GM18511 (cell line): ENCODE measurements around the gene MAT2B.
A peak's percentile ranks its signal among the peaks of the same experiment; 100 is the strongest.

Experiments
- ATAC-seq: cut with Tn5 transposase; IDR thresholded peaks from one replicate; pipeline ENCODE4 v1.9.1; 2021; ENCODE audit warnings: mild to moderate bottlenecking, moderate library complexity; ENCODE audit not compliant: unreplicated experiment

The MAT2B gene

GRCh38 chr5:163505368-163506094 lies at the start of gene MAT2B:
Gene MAT2B, plus strand, starts transcription at chr5:163505619. Its CDS starts 68 bp downstream, at chr5:163505687.
- peak; percentile 87 for ATAC-seq

DNA sequence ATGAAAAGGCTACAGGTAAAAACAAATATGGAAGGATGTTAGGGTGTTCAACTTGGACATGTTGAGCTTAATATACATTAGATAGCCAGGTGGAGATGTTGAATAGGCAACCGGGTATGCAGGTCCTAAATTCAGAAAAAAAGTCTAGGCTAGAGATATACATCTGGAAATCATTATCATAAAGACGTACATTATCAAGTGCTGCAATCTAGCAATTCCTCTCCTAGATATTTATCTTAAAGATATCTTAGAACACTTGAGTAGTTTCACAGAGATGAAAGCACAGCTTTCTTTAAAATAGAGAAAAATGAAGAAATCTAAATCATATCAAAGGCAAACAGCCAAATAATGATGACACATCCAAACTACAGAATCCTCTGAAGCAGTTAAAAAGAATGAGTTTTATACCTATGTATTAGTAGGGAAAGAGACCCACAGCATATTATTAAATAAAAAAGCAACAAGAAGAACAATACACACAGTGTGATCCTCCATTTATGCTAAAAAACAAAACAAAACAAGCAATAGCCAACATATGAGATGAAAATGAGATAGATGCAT lies 49.3 kb upstream of the MAT2B start:
- no peak for ATAC-seq

- ATAC-seq = no peak
Observed at GRCh38 chr5:163456840-163457239, 48.6 kb upstream of the MAT2B start.

DNA sequence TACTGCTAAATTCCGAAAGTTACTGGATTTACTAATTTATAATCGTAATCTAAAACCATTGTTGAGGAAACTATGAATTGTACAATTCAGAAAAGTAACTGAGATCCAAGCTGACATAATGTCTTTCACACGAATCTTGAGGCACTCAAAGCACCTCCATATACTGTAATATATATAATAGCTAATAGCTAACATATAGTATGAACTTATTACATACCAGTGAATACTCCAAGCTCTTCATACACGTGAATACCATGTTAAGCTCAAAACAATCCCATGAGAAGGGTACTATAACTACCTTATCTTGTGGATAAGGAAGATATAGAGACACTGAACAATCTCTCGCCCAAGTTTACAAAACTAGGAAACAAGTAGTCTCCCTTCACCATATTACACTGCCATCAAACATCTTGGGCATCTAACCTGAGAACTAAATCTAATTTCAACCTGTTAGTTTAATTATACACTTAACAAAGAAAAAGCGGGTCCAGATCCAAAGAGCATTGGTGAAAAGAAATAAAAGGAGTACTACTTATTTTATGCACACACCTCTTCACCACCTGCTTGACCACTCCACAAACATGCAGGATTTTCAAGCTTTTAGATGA lies 46.5 kb upstream of the MAT2B start:
- ATAC-seq = no peak

GRCh38 chr5:163459462-163459818 lies 46.0 kb upstream of the MAT2B start:
- peak; percentile 15 for ATAC-seq

DNA sequence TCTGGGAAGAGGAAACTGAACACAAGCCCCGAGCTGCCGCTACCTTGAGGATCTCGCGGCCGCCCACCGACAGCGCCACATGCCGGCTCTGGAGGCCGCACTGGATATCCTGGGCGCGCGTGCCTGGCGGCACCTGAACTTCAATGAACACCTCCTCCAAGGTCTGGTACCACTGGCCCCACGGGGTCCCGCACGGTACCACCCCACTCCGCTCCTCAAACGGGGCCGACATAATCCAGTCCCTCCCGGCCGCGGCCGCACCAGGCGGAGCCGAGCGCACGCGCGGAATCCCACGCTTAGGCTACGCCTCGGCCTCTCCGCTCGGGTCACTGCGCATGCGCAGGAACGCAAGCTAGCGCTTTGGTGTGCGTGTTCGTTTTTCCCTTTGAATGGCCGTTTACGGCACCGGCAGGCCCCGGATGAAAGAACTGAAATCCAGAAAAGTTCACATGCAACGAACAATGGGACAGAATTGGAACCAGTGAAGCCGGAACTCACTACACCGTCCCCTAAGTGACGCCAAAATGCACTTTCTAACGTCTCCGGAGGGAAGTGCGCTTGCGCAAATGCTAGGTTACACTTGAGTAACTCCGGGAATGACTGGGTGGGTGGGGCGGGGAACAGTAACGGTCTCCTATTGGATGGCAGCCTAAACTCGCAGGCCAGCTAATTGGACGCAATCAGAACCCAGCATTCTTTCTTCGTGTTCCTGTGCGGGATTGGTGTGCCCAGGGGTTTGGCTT lies 45.4 kb upstream of the MAT2B start, which contains the start of gene NUDCD2:
NUDCD2 (minus strand) TSS at position 284 of the 743 bp plus-strand sequence; CDS start at position 232, 52 bp downstream.
- peak; percentile 75 for ATAC-seq

- ATAC-seq = peak; percentile 5
Observed at GRCh38 chr5:163460562-163461171, 44.8 kb upstream of the MAT2B start, which contains the start of gene HMMR. Gene HMMR, plus strand, starts transcription at chr5:163460632. Its CDS starts 61 bp downstream, at chr5:163460693.

GRCh38 chr5:163463063-163463435 lies 42.4 kb upstream of the MAT2B start:
- no peak for ATAC-seq

GRCh38 chr5:163467682-163468081 lies 37.7 kb upstream of the MAT2B start:
- no peak for ATAC-seq

- peak; percentile 96 for ATAC-seq
Observed at GRCh38 chr5:163473635-163474243, 31.7 kb upstream of the MAT2B start.

DNA sequence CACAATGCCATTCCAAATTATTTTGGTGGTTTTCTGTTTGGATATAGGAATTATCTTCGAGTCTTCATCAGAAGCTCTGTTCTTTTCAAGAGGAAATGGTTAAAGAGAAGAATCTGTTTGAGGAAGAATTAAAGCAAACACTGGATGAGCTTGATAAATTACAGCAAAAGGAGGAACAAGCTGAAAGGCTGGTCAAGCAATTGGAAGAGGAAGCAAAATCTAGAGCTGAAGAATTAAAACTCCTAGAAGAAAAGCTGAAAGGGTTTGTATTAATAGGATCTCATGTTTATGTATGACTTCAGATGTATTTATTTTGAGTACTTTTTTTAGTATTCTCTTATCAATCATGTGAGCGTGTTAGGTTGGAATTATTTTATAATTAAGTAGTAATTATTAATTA lies 30.0 kb upstream of the MAT2B start:
- ATAC-seq = no peak

GRCh38 chr5:163478126-163478981 lies 27.1 kb upstream of the MAT2B start:
- no peak for ATAC-seq

- no peak for ATAC-seq
Observed at GRCh38 chr5:163478982-163479271, 26.5 kb upstream of the MAT2B start.

- no peak for ATAC-seq
Observed at GRCh38 chr5:163489055-163489744, 16.2 kb upstream of the MAT2B start.

DNA sequence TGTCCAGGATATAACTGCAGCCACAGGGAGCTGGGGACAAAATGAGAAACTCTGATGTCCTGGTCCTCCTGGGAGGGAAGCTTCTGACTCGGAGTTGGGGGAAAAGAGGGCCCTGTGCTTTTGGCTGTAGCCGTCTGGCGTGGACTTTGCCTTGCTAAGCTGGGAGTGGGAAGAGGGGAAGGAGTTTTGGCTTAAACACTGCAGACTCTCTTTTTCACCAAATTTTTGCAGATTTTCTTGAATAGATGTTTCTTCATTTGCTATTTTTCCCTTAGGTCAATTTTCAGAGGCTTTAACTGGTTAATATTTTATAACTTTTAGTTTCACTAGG lies 15.7 kb upstream of the MAT2B start:
- no peak for ATAC-seq

DNA sequence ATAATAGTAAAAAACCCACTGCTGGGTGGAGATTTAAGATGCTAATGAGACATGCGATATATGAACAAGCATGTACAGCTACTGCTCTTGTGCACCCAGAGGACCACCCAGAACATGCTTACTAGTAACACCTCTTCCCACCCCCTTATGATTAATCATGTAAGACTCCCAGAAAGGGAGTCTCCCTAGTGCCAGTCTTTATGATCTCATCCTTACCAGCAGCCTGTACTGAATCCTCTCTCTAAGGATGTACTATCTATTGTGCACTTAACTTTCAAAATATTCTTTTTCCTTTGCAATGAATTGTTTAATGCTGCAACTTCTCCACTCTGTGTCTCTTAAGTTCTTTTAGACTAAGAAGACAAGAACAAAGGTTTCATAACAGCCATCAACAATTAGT lies 9.1 kb upstream of the MAT2B start:
- ATAC-seq = no peak

DNA sequence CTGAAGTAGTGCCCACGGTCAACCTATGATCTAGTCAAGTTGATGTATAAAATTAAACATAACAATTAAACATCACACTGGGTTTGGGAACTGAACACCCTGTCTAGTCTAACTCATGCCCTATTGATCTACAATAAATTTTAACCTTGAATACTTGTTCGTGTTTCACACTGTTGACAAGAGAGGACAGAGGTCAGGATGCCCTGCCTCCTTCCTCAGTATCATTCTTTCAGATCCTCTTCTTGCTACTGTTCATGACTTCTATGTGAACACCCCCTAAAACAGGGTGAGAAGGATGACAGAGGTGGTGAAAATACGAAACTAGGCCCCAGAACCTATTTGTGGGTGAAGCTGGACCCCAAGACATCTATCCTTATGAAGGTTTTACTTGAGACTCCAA lies 8.1 kb upstream of the MAT2B start:
- peak; percentile 90 for ATAC-seq

DNA sequence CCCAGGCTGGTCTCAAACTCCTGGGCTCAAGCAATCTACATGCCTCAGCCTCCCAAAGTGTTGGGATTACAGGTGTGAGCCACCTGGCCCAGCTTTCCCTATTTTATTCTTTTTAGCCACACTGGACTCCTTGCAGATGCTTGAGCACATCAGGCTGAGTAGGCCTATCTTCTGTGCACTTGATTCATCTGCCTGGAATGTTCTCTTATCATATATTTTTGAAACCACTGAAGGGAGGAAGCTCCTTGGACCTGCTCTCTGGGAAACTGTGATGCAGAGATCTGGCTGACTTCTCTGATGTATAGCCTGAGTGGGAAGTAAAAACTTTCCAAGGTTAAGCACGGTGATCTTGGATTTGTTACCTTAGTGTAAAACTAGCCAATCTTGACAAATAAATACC lies 6.5 kb upstream of the MAT2B start:
- ATAC-seq = no peak

- no peak for ATAC-seq
Observed at GRCh38 chr5:163502521-163502920, 2.9 kb upstream of the MAT2B start.
